ENCODE data around the gene LRRK1.

Gene LRRK1

DNA sequence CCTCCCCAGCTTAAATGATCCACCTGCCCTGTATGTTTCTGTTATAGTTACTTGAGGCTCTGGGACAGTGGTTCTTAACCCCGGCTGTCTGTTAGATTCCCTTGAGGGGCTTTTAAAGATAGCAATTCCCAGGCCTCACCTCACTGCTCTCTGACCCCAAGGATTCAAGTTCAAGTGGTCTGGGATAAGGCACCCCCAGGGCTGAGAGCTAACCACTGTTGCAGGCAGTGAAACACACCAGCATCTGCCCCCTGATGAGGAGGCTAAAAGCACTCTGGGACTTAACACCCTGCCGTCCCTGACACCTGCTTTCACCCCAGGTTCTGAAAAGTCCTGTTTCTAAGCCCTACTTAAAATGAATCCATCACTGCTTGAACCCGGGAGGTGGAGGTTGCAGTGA, 103.7 kb downstream of the LRRK1 start:
- no peak for DNase-seq (ENCODE audit: low spot score)

DNA sequence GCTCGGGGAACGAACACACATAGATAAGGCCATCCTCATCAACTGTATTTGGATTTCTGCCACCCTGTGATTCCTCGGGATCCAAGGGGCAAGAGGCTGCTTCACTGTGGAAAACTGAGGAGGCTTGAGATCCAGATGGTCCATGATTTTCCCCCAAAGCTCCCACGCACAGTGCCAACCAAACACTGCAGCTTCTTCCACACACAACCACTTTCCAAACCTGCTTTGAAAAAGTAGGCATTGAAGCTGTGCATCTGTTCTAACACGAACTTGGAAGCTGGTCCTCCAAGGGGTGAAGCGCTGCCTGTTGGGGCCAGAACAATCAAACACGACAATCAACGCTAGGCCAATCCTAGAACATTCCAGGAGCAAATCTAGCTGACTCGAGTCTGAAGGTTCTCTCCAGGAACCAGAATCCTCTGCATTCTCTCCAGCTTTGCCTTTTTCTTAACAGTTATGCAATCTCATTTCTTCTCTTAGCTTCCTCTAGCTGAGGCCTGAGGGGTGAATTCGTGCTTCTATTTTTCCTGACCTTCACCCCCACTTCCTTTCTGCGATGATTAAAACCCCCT, 104.4 kb downstream of the LRRK1 start:
- no peak for DNase-seq (ENCODE audit: low spot score)

DNA sequence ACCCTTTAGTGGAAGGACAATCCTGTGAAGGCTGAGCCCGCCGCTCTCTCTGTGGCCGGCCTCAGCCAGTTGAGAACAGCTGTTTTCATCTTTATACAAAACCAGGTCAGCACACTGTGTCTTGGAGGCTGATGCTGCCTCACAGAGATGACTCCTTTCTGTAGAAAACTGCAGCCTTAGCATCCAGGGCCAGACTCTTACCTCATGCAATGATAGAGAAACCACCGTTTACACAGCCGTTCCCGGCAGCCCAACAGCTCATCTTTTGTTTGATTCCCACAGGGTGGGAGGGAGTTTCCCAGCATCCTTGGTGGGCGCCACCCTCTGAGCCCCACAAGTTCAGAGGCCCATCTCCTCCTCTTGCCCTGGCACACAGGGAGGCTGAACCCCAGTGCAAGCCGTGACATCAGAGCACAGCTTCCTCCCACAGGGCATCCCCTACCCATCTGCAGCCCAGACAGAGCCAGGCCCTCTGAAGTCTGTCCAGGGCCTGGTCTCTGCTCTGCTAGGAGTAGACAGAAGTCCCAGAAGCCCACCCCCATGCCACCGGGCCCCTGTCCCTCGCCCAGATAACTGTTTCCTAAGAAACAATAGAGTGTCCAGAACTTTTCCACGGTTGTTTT, 105.0 kb downstream of the LRRK1 start:
- no peak for DNase-seq (ENCODE audit: low spot score)

DNA sequence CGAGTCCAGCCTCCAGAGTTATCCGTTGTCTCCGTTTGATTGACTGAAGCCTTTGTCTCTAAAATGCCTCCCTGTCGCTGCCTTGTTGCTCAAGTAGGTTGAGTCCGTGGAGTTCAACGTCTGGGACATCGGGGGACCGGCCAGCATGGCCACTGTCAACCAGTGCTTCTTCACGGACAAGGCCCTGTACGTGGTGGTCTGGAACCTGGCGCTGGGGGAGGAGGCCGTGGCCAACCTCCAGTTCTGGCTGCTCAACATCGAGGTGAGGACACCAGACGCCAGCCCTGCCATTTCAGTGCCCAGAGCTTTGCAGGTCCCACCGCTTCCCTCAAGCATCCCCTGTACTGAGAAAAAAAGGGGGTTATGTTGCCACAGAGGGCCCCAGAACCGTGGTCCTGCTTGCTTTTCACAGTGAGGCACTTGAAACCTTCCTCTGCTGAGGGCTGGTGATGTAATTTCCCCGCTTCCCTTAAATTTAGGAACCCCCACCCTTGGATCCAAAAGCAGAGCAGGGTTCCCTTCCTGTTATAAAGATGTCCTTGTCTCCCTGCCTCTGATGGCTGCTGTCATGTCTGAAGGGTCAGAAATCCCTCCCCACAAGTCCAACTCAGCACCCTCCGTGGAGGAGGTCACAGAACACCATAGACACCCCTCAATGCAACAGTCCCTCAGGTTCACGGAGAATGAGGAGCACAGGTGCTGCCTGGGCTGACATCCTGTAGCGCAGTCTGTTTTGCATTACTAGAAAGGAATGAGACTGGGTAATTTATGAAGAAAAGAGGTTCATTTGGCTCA, 105.7 kb downstream of the LRRK1 start:
- no peak for DNase-seq (ENCODE audit: low spot score)

DNA sequence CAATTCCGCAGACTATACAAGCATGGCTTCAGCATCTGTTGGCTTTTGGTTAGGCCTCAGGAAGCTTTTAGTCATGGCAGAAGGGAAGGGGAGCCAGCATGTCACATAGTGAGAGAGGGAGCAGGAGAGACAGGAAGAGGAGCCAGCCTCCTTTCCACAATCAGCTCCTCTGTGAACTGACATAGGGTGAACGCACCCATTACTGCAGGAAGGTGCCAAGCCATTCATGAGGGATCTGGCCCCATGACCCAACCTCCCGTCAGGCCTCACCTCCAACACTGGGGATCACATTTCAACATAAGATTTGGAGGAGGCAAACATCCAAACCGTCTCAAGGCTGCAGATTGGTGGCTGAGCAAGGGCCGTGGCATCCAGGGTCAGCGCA, 106.3 kb downstream of the LRRK1 start:
- DNase-seq (ENCODE audit: low spot score), result no peak

DNA sequence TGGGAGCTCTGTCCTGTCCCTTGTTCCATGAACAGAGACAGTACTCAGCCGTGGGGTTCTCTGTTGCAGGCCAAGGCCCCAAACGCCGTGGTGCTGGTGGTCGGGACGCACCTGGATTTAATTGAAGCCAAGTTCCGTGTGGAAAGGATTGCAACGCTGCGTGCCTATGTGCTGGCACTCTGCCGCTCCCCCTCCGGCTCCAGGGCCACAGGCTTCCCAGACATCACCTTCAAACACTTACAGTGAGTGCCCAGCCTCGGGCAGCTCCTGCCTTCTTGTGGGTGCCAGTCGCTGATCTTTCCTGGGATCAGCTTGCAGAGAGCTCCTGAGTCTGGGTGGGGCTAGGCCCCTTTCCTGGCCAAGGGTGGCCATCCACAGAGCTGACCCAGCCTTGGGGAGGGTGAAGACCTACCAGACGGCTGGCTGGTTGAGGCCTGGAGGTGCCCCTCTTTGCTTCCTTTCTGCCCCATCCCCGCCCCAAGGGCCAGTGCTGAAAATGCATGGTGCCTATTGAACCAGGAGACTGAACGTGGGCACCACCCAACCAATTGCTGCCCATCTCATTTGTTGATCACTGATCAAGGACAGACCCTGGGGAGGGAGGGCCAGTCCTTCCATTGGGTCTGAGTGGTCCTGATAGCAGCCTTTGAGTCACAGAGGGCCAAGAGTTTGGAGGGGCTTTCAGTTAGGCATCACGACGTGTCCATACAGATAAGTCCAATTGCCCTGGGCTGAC, 106.9 kb downstream of the LRRK1 start:
- no peak for DNase-seq (ENCODE audit: low spot score)

DNA sequence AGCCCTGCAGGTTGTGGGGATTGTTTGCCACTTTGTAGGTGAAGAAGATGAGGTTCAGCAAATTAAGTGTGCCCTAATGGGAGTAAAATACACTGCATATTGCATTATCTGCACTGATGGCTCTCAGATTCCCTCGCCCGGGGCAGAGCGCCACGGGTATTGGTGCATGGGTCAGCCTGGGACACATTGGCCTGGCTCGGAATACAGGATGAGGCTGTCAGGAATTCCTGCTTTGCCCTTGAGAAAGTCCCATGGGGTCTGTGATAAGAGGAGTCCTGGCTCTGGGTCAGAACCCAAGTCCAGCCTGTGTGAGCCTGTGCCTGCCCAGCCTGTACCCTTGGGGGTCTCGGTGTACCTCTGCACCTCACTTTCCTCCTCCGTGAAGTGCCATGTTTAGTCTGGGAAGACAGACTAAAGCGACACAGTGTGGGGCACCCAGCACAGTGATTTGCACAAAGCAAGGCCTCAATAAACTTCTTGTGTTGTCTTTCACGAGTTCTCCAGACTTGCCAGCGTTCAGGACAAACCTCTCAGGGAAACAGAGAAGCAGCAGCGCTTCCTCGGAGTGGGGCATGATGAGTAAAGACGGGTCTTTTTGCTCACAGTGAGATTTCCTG, 107.6 kb downstream of the LRRK1 start:
- DNase-seq (ENCODE audit: low spot score), result no peak

DNA sequence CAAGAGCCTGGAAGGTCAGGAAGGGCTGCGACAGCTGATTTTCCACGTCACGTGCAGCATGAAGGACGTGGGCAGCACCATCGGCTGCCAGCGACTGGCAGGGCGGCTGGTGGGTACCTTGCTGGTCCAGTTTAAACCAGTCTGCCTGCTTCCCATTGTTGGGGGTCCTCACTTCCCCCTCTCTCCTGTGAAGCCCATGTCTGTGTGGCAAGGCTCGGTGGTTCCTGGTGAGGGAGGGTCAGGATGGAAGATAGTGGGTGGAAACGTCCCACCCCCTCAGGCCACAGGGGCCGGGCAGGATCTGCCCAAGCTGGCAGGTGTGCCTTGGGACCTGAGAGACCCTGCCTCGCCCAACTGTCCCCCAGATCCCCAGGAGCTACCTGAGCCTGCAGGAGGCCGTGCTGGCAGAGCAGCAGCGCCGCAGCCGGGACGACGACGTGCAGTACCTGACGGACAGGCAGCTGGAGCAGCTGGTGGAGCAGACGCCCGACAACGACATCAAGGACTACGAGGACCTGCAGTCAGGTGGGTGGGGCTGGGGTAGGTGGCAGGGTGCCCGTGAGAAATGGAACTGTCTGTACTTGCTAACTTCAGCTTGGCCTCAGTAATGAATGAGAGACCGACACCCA, 108.2 kb downstream of the LRRK1 start:
- DNase-seq (ENCODE audit: low spot score), result no peak

DNA sequence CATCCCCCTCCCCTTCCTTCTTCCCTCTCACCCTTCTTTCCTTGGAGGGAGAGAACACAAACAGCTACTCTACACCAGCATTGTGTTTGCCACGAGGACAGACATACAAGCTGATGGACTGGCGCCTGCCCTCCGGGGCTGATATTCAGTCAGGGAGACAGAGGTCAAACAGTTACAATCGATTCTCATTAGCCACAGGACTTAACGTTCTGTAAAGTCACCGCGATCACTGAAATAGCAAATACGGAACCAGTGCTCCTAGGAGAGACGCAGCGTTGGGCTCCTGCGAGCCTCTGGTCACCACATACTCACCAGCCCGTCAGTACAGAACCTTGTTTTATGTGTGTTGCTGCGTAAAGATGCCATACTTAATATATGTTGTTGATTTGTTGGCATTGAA, 108.8 kb downstream of the LRRK1 start:
- no peak for DNase-seq (ENCODE audit: low spot score)

DNA sequence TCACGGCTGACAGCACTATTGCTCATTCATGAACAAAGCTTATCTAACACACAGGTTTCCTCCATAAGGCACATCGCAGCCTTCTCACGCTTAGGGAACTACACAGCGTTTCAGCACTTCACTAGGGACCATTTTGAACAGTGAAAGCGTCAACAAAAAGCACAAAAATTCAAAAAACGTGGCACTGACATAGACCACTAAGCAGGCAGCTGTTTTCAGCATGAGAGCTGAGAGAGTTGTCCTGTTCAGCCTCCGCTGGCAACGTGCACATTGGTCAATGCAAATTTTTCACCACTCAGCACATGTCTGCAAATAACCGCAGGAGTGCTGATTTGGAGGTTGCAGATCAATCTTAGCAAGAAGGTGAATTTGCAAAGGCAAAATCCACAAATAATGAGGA, 109.2 kb downstream of the LRRK1 start:
- DNase-seq (ENCODE audit: low spot score), result no peak

DNA sequence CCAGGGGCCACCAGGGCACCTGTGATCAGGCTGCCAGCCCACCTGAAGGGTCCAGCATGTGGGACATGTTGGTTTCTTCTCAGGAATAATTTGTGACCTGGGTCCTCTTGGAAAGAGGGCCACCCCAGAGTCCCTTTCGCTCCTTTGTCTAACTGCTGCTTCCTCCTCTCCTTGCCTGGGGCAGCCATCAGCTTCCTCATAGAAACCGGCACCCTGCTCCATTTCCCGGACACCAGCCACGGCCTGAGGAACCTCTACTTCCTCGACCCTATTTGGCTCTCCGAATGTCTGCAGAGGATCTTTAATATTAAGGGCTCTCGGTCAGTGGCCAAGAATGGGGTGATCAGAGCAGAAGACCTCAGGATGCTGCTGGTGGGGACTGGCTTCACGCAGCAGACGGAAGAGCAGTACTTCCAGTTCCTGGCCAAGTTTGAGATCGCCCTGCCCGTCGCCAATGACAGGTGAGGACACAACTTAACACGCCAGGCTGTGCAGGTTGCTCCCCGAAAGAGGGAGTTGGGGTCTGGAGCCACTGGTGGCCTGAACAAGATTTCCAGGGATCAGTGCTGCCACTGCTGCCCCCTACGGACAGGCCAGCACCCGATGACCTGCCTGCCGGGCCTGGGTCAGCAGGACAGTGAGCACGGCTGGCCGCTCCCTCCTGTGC, 109.7 kb downstream of the LRRK1 start:
- no peak for DNase-seq (ENCODE audit: low spot score)

DNA sequence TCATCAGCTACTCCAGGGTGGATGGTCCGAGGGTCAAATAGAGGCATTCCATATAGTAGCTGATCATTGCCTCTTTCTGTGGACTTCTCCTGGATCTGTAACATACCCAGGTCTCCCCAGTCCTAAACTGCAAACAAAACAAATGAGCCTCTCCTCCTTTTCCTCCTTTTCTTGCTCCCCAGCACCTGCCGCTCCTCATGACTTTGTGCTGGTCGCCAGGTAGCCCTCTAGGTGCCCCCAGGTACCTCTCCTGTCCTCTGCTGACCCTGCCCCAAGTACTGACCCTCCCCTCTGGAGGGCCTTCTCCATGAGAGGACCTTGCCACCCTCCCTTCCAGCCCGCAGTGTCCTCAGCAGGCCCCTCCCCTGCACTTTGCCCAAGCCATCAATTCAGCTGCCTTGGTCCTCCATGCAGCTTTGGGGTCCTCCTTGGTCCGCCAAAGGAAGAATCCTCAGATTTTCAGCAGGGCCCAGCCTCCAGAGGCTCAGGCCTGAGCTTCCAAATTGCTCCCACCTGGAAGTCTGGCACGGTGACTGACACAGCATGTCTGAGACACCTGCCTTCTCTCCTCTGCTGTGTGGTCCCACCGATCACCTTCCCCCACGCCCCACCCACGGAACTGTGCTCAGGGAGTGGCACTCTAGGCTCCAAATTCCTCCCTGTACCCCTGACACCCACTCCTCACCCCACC, 111.0 kb downstream of the LRRK1 start:
- no peak for DNase-seq (ENCODE audit: low spot score)

DNA sequence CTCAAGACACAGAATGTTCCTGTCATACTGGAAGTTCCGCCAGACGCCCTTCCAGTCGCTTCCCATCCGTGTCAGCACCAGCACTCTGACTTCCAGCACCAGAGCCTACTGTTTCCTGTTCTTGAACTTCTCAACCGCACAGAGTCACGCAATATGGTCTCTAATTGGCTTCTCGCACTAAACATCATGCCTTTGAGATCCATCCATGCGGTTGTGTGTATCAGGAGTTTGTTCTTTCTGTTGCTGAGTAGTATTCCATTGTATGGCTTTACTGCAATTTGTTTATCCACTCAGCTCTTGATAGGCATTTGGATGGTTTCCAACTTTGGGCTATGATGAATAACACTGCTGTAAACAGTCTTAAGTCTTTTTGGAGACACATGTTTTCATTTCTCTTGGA, 112.1 kb downstream of the LRRK1 start:
- no peak for DNase-seq (ENCODE audit: low spot score)

DNA sequence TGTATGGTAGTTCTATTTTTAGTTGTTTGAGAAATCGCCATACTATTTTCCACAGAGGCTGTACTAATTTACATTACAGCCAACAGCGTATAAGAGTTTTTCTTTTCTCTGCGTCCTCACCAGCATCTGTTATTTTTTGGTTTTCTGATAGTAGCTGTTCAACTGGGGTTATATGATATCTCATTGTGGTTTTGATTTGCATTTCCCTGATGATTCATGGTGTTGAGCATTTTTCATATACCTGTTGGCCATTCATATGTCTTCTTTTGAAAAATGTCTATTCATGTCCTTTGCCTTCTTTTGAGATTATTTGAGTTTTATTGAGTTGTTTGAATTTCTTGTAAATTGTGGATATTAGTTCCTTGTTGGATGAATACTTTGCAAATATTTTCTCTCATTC, 114.6 kb downstream of the LRRK1 start:
- DNase-seq (ENCODE audit: low spot score), result no peak

DNA sequence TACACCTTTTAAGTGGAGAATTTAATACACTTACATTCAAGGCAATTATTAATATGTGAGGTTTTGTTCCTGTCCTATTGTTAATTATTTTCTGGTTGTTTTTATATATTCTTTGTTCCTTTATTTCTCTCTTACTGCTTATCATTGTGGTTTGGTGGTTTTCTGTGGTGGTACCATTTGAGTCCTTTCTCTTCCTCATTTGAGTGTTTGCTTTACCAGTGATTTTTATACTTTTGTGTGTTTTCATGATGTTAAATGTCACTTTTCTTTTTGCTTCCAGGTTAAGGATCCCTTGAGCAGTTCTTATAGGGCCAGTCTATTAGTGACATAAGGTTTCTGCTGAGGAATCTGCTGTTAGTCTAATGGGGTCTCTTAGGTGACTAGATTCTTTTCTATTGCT, 116.5 kb downstream of the LRRK1 start:
- DNase-seq (ENCODE audit: low spot score), result no peak

DNA sequence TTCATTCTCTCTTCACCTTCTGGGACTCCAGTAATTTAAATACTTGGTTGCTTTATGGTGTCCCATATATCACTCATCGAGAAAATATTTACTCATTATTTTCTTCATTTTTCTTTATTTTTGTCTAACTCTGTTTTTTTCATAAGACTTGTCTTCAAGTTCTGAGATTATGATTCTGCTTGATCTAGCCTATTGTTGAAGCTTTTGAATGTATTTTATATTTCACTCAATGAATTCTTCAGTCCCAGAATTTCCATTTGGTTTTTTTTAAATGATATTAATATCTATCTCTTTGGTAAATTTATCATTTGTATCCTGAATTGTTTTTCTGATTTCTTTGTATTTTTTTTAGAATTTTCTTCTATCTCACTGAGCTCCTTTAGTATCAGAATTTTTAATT, 117.0 kb downstream of the LRRK1 start:
- no peak for DNase-seq (ENCODE audit: low spot score)

DNA sequence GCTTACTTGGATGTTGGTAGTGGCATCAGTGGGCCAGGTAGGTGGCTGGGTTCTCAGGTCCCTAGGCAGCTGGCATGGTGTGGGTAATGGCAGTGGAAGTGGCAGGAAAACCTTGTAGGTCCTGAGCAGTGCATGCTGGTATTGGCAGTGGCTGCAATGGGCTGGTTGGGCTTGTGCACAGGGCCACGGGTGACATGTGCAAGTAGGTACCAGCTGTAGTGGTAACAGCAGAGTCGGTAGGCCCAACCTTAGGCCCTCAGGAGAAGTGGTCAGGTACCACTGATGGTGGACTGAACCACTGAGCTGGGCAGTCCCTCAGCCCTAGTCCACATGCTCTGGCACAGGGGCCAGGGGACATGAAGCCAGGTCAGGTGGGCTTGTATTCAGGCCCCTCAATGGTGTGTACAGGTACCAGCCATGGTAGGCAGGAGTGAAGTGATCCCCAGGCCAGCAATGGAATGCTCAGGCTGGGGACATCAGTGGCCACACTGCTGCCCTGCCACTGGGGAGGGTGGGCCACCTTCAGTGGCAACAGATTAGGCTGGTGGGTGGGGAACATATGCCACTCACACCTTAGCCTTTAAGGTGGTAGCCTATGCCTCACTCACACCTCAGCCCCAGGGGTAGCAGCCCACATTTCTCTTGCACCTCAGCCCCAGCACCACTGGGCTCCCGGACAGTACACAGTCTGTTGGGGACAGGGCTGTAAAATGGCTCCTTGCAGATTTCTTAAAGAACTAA, 118.1 kb downstream of the LRRK1 start:
- no peak for DNase-seq (ENCODE audit: low spot score)

DNA sequence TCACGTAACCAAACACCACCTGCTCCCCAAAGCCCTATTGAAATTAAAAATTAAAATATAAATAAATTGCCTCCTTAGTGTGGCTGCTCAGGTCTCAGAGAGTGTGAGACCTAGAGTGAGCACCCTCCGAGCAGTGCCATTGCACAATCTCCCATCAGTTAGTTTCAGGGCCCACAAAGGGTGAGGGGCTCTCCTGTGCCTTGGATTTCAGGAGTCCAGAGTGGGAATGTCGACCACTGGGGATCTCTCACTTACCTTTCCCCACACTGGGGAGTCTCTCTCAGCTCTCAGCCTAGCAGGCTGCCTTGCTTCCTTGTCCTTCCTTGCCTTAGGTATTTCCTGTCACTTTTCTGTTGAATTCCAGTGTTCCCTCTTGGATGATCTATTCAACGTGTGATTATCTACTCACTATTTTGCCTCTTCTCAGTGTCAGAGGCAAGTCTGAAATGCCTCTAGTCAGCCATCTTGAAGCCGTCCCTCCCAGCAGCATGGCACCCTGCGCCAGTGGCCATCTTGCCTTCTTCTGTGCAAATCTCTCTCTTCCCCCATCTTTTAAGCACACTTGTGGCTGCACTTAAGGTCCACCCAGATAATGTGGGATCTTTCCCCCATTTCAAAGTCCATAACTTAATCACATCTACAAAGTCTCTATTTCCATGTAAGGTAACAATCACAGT, 119.3 kb downstream of the LRRK1 start:
- no peak for DNase-seq (ENCODE audit: low spot score)

DNA sequence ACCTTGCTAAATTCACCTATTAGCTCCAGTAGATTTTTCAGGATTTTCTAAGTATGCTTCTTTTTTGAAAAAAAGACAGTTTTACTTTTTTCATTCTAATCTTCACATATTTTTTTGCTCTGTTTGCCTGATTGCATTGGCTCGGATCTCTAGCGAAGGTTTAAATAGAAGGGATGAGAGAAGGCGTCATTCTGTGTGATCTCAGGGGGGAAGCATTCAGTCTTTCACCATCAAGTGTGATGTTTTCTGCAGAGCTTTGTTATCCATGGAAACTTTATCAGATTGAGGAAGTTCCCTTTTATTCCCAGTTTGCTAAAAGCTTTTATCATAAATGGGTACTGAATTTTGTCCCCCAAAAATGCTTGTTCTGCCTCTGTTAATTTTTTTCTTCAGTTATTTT, 120.3 kb downstream of the LRRK1 start:
- no peak for DNase-seq (ENCODE audit: low spot score)

DNA sequence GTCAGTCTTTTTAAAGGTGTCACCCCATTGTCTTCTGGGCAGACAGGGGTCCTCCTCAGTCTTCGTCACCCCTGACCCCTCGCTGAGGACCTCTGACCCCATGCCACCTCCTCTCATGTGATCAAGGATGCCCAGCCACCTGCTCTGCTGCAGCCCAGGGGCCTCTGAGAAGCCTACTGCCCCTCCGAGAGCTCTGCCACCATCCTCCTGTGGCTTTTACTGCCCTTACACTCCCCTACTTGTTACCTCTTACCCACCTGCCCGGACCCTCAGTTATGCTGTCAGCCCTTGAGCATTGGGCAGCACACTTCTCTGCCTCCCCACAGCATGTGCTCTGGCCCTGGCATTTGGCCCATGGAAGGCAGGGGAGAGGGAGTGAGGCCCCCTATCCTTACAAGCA, 123.2 kb downstream of the LRRK1 start:
- DNase-seq (ENCODE audit: low spot score), result no peak
